Measurements from ENCODE around the gene THSD7B.

- TF ChIP-seq EZH2phosphoT487 (IDR thresholded peaks at IDR 0.05; ENCODE audit: insufficient read depth, low read depth) (no peak), EZH2 (IDR thresholded peaks at IDR 0.05; ENCODE audit: insufficient read depth, poor library complexity, severe bottlenecking) (no peak)
Observed at GRCh38 chr2:137521653-137522619, 756.6 kb downstream of the THSD7B start.
